SU-DHL-6 (cell line): ENCODE results near the gene EPYC.

Experiments used
- H2AFZ ChIP-seq: fragments of 200-600 bp; sonication (generic); 2 replicates; pipeline ENCODE4 v1.6.1; 2014; ENCODE audit warnings: low read depth, mild to moderate bottlenecking, moderate library complexity, mixed read lengths, antibody characterized with exemption, low read length; ENCODE audit not compliant: severe bottlenecking
- H3F3A ChIP-seq: fragments of 200-600 bp; shearing (Covaris generic); 2 replicates; pipeline ENCODE4 v1.6.0; 2016; ENCODE audit warnings: antibody characterized with exemption, mild to moderate bottlenecking; ENCODE audit not compliant: insufficient read depth
- H3K27ac ChIP-seq: fragments of 200-600 bp; sonication (generic); 2 replicates; pipeline ENCODE4 v1.5.1; 2016; ENCODE audit warnings: low read depth, mild to moderate bottlenecking, low read length, moderate library complexity, mixed read lengths
- H3K27me3 ChIP-seq: fragments of 200-600 bp; sonication (generic), shearing (Covaris generic); 2 replicates; pipeline ENCODE4 v1.6.0; 2014; ENCODE audit warnings: mild to moderate bottlenecking, low read length
- H3K36me3 ChIP-seq: fragments of 200-600 bp; sonication (generic); 2 replicates; pipeline ENCODE4 v1.6.1; 2014; ENCODE audit warnings: mild to moderate bottlenecking, low read length, mixed read lengths
- H3K4me2 ChIP-seq: fragments of 300-600, 200-600 bp; shearing (Covaris generic), sonication (generic); 2 replicates; pipeline ENCODE4 v1.6.0; 2014; ENCODE audit warnings: low read length, low read depth, mild to moderate bottlenecking; ENCODE audit not compliant: poor library complexity, severe bottlenecking
- H3K4me3 ChIP-seq: fragments of 200-600 bp; sonication (generic); 2 replicates; pipeline ENCODE4 v1.5.1; 2014; ENCODE audit warnings: antibody characterized with exemption, low read length, mild to moderate bottlenecking, mixed read lengths; ENCODE audit not compliant: insufficient read depth, poor library complexity, severe bottlenecking
- H3K79me2 ChIP-seq: fragments of 200-600 bp; sonication (generic); 2 replicates; pipeline ENCODE4 v1.6.1; 2014; ENCODE audit warnings: mild to moderate bottlenecking, low read length, moderate library complexity; ENCODE audit not compliant: insufficient read depth
- H3K9ac ChIP-seq: fragments of 200-600 bp; sonication (generic); 2 replicates; pipeline ENCODE4 v1.7.0; 2014; ENCODE audit warnings: mild to moderate bottlenecking, low read length
- H3K9me2 ChIP-seq: fragments of 200-600 bp; sonication (generic); replicated peaks from 2 replicates; pipeline ENCODE4 v1.6.1; 2014; ENCODE audit warnings: low read length; ENCODE audit not compliant: insufficient read depth
- H3K9me3 ChIP-seq: fragments of 200-600 bp; sonication (generic); 2 replicates; pipeline ENCODE4 v1.6.1; 2014; ENCODE audit warnings: low read length, mixed read lengths; ENCODE audit not compliant: insufficient read depth
- H4K20me1 ChIP-seq: fragments of 200-600 bp; sonication (generic); 2 replicates; pipeline ENCODE4 v1.6.1; 2014; ENCODE audit warnings: low read depth, mild to moderate bottlenecking, antibody characterized with exemption, low read length, moderate library complexity, mixed read lengths
- CTCF ChIP-seq: fragments of 200-600 bp; sonication (generic); IDR thresholded peaks from one replicate; pipeline ENCODE4 v1.5.1; 2017; ENCODE audit warnings: antibody characterized with exemption, mild to moderate bottlenecking, low read length, moderate library complexity; ENCODE audit not compliant: insufficient read depth, poor library complexity, severe bottlenecking
- EZH2phosphoT487 ChIP-seq: fragments of 200-600 bp; sonication (generic), shearing (Covaris generic); conservative IDR thresholded peaks from 2 replicates; pipeline ENCODE4 v1.6.1; 2018; ENCODE audit warnings: mild to moderate bottlenecking, antibody characterized with exemption, low read length, moderate library complexity, mixed read lengths

The EPYC gene

GRCh38 chr12:90970911-90971310, 33.9 kb downstream of the EPYC start:
- Histone ChIP-seq H4K20me1 (no peaks in the 10 kb centered on the region), H3F3A (no peaks in the 10 kb centered on the region), H3K9me3 (no peaks in the 10 kb centered on the region), H2AFZ (no peak overlapping the region), H3K9me2 (no peaks in the 10 kb centered on the region), H3K4me2 (no peak overlapping the region), H3K9ac (no peak overlapping the region), H3K27me3 (no peaks in the 10 kb centered on the region), H3K4me3 (no peak overlapping the region), H3K36me3 (no peaks in the 10 kb centered on the region), H3K27ac (no peak overlapping the region), H3K79me2 (no peaks in the 10 kb centered on the region)
- TF ChIP-seq EZH2phosphoT487 (no peak), CTCF (no peak)

GRCh38 chr12:90970471-90970870, 34.3 kb downstream of the EPYC start:
- H2AFZ ChIP-seq, result no peak overlapping the region
- H3K36me3 ChIP-seq, result no peaks in the 10 kb centered on the region
- TF ChIP-seq CTCF (no peak), EZH2phosphoT487 (no peak)
- H3K9ac ChIP-seq, result no peak overlapping the region
- H3K9me2 ChIP-seq, result no peaks in the 10 kb centered on the region
- no peaks in the 10 kb centered on the region for H3F3A ChIP-seq
- no peak overlapping the region for H3K4me2 ChIP-seq
- no peak overlapping the region for H3K4me3 ChIP-seq
- H4K20me1 ChIP-seq, result no peaks in the 10 kb centered on the region
- no peaks in the 10 kb centered on the region for H3K79me2 ChIP-seq
- H3K27me3 ChIP-seq, result no peaks in the 10 kb centered on the region
- H3K9me3 ChIP-seq, result no peaks in the 10 kb centered on the region
- H3K27ac ChIP-seq, result no peak overlapping the region

- no peaks in the 10 kb centered on the region for H3K9me3 ChIP-seq
- no peaks in the 10 kb centered on the region for H3K9me2 ChIP-seq
- H3K27ac ChIP-seq, result no peak overlapping the region
- no peaks in the 10 kb centered on the region for H3F3A ChIP-seq
- no peaks in the 10 kb centered on the region for H3K79me2 ChIP-seq
- no peak overlapping the region for H2AFZ ChIP-seq
- H3K36me3 ChIP-seq, result no peaks in the 10 kb centered on the region
- TF ChIP-seq EZH2phosphoT487 (no peak), CTCF (no peak)
- H3K9ac ChIP-seq, result no peak overlapping the region
- no peak overlapping the region for H3K4me2 ChIP-seq
- no peak overlapping the region for H3K4me3 ChIP-seq
- H4K20me1 ChIP-seq, result no peaks in the 10 kb centered on the region
- H3K27me3 ChIP-seq, result no peaks in the 10 kb centered on the region
These were observed 34.9 kb downstream of the EPYC start for GRCh38 chr12:90969851-90970250.
